GM19035 (cell line): ENCODE data around the gene WWC1.

Source experiments
- ATAC-seq: cut with Tn5 transposase; IDR thresholded peaks from one replicate; pipeline ENCODE4 v1.9.1; 2021; ENCODE audit not compliant: unreplicated experiment

The WWC1 gene

GRCh38 chr5:168360521-168361285 is 69.3 kb downstream of the WWC1 start:
- ATAC-seq: no peak

- no peak for ATAC-seq
Measured at GRCh38 chr5:168362097-168362885, 70.8 kb downstream of the WWC1 start.

- no peak for ATAC-seq
Measured at GRCh38 chr5:168364151-168364661, 72.8 kb downstream of the WWC1 start.

DNA sequence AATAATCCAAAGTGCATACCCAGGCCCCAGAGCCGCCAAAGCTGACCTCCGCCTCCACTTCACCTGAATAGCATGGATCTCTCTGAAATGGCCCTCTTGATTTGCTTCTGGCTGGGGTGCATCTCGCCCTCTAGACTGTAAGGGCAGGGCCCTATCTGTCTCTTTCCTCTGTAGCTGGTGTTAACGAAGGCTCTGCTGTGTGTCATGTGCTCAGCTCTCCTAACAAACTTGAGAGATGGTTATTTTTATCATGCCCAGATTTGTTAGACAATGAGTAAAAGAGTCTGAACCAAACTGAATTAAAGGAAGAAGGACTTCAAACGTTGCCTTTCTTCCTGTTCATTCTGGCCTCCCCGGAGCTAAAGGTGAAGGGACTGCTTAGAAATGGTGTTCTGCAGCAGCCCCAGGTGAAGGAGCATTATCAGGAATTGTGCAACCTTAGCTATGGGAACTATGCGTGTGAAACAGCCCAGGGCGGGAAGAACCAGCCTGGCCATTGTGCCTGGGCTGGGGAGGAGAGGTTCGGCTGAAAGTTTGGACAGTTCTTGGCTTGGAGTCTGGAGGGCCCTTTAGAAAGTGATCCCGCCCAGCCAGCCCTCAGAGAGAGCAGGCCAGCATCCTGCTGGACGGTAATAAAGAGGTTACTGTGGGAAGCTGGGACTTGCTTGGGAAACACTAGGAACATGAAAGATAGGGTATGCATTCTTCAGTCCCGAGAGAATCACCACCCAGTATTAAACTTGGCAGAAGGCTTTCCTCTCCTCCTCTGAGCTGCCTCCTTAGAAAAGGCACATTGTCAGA is 73.5 kb downstream of the WWC1 start:
- ATAC-seq: no peak

DNA sequence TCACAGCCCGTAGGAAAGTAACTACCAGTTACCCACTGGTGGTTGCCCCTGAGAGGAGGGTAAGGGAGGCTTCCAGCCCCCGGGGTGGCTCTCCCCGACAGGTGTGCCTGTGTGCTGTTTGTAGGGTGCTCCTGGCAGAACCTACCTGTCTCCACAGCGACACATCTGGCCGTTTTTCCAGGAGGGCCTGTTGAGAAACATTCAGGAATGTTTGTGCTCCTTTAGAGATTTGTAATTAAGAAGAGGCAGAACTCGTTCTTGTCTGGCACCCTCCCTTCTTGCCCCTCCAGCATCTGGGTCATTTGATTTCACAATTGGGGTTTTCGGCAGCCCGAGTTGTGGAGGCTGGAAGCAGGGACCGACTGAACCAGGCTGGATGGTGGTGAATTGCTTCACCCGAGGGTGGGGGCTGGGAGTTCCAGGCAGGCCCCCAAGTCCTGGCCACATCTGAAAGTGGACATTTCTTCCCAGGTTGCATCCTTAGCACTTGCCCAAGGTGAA is 74.2 kb downstream of the WWC1 start:
- ATAC-seq: no peak

GRCh38 chr5:168366116-168366515 is 74.7 kb downstream of the WWC1 start:
- no peak for ATAC-seq

- ATAC-seq: no peak
Measured at GRCh38 chr5:168368854-168369253, 77.4 kb downstream of the WWC1 start.

DNA sequence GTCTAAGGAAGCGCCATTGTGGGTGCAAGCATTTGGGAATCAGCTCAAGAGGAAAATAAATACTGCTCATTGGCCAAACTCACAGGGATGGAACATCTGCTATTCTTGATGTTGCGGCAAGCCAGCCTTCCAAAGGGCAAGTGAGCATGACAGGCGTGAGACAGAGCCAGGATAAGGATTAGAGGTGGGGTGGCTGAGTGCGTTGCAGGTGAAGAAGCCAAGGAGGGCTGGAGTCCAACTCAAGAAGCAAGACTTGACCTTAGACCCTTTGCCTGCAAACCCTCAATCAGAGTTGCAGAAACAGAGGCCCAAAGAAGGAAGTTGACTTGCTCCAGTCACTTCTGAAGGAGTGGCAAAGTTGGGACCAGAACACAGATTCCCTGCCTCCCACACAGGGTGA is 79.4 kb downstream of the WWC1 start:
- no peak for ATAC-seq

DNA sequence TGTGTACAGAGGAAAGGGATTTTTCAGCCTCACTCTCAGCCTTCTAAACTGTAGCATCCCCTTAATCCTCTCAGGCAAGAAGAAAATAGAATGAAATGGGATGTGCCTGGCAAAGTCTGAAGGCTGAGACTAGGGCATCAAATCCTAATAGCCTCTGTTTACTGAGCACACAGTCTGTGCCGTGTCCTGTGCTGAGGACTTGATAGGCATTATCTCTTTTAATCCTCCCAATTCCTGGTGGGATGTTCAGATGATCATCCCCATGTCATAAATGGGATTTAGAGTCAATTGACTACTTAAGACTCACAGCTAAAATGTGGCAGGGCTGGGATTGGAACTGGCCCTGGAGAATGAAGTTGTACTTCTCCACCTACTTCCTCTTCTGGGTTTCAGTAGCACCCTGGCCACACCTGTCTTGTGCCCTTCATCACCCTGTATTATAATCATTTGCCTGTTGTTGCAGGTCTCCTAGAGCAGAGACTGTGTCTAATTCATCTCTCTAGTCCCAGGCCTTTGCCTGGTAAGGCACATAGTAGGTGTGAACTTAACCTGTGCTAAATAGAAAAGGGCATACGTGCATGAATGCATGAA is 81.0 kb downstream of the WWC1 start:
- ATAC-seq: no peak

DNA sequence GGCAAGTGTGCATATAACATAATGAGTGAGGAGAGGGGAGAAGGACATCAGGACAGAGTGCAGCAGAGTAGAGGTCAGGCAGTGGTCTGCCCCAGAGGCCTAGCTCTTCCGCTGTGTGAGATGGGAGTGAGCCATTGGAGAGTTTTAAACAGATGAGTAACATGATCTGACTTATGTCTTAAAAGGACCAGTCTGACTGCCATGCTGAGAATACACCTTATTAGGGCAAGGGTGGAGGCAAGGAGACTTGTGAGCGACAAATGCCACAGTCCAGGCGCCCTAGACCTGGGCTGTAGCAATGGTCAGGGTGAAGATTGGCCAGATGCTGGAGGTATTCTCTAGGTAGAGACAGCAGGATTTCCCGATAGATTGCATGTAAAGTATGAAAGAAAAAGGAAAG is 83.1 kb downstream of the WWC1 start:
- ATAC-seq: no peak

GRCh38 chr5:168375214-168375613 is 83.8 kb downstream of the WWC1 start:
- ATAC-seq: no peak

DNA sequence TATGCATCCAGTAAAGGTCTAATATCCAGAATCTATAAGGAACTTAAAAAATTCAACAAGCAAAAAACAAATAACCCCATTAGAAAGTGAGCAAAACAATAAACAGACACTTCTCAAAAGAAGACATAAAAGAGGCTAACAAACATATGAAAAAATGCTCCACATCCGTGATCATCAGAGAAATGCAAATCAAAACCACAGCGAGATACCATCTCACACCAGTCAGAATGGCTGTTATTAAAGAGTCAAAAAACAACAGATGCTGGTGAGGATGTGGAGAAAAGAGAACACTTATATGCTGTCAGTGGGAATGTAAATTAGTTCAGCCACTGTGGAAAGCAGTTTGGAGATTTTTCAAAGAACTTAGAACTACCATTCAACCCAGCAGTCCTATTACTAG is 86.1 kb downstream of the WWC1 start:
- ATAC-seq: no peak

DNA sequence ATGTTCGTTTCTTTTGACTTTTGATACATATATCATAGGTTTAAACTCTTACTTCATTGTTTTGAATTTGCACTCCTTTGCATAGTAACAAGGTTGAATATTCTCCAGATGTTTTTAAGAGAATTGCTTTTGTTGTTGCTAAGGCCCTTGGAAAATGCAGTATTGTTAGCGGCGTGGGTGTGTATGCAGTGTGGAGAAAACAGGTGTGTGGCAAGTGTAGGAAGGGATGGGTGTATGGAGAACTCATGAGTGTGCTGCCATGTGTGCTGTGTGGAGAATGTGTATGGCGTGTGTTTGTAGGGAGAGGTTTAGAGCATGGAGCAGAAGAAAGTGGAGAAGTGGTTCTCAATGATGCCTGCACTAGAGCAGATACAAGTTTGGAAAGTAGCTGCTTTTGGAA is 87.3 kb downstream of the WWC1 start:
- ATAC-seq: no peak

DNA sequence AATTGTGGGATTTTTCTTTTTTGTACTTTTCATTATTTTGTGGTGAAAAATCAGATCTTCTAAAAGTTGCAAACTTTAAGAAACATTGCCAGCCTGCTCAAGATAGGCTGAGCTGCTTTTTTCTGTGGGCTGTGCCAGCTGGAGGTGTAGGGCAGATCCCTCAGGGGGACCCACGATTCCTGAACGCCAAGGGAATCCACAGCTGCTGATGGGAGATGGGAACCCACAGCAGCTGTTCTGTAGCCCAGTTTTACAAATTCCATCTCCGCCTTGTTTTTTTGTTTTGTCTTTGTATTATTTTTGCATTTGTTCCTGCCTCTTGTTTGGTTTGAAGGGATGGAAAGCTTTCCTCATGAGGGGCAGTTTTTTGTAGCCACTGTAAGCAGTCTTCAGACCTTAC is 91.0 kb downstream of the WWC1 start:
- ATAC-seq: no peak

DNA sequence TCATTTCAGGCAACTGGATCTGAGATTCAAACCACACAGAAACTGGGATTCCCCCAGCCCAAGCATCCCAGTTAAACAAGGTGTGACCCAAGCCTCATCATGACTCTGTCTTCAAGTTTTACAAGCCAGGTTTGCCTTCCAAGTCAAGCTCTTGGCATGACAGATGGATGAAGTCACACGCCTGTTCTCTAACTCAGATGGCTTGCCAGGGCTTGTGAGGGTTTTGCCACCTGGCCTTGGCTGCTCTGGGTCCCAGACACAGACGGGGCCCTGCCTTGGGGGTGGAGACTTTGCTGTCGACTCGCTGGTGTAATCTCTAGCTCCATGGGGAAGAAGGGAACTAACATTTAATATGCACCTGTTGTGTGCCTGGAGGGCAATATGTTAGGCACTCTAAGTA is 99.0 kb downstream of the WWC1 start:
- no peak for ATAC-seq

GRCh38 chr5:168393773-168394172 is 102.3 kb downstream of the WWC1 start:
- ATAC-seq: no peak

DNA sequence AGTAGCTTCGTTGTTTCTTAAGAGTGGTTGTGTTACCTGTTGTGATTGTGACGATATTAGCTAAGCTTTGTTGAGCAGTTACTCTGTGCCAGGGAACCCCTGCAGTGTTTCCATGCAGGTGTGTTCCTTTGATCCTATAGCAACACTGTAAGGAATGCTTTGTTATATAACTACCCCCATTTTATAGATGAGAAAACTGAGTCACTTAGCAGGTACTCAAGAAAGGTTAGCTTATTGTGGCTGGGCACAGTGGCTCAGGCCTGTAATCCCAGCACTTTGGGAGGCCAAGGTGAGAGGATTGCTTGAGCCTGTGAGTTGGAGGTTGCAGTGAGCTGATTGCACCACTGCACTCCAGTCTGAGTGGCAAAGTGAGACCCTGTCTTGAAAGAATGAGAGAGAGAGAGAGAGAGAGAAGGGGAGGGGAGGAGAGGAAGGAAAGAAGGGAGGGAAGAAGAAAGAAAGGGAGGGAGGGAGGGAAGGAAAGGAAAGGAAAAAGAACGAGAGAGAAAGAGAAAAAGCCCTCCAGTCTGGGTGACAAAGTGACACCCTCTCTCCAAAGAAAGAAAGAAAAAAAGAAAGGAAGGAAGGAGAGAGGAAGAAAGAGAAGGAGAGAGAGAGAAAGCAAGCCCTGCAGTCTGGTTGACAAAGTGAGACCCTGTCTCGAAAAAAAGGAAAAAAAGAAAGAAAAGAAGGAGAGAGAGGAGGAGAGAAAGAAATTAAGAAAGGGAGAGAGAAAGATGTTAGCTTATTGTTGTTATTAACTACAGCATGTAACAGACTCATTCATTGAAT is 109.2 kb downstream of the WWC1 start:
- no peak for ATAC-seq

DNA sequence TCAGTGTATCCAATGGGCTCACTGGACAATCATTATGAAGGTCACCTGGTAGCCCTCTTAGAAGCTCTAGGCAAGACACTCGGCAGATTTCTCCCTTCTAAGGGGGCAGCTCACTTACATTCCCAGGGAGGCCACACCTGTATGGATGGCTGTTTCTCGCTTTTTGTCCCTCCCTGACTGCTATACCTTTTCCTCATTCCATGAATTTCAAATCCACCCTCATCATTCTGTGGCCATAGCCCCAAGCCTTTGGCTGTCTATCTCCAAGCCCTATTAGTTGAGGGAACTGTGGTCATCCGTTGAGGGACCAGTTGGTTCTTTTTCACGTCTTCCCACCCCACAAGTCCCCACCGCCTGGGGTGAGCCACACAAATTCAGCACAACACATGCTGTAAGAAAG is 109.8 kb downstream of the WWC1 start:
- ATAC-seq: no peak

DNA sequence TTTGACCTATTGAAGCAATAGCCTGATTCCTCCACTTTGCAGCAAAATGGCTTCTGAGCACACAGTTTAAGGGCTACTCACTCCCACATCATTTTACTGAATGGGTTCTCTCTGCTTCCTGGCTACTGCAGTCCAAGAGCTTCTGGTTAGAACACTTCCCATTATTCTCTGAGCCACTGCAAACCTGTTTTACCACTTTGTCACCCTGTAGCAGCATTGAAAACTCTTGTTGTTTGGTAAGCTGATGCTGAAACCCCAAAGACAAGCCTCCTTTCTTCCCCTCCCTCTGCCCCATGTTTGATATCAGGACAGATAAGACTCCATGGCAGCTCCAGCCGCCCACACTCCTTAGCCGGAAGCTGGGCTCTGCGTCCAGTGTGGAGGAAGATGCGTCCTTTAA is 110.4 kb downstream of the WWC1 start:
- ATAC-seq: no peak

GRCh38 chr5:168404365-168404764 is 112.9 kb downstream of the WWC1 start:
- no peak for ATAC-seq
